ENCODE measurements around the gene CDY2A. TPM values are rescaled to one million over a fixed set of nuclear protein-coding genes. Genes with fewer than 3 reads are reported as not detected.

CDY2A gene
- total RNA-seq (2022; extraction: Qiagen RNA extraction) = not detected in 5 replicates

GRCh38 chrY:18025487-18025886 lies at the start of gene CDY2A:
TSS of gene CDY2A (plus strand) at chrY:18025787. CDS start at chrY:18026115, 328 bp downstream.

Other genes with a start within 250 kb of the CDY2A start
- not detected in 5 replicates for gene CDY2B, start 145.6 kb upstream of the CDY2A start, total RNA-seq (2022; extraction: Qiagen RNA extraction)

Measured in A549 treated with dexamethasone at 1 μM for 4 hours (cell line).